Thyroid gland (tissue), 4 donors: Measurements from ENCODE around the gene HEPHL1.

Source experiments
- POLR2A ChIP-seq, 2 donors: fragments of 450-650 bp; IDR thresholded peaks; one replicate each; pipeline ENCODE4 v1.6.1; 2017; ENCODE audit warnings: antibody characterized with exemption in 2 of 2, mild to moderate bottlenecking in 2 of 2, moderate library complexity in 1 of 2
- TF ChIP-seq, protein P1 (sequence below), 6 experiments: fragments of 200-600 bp in 3 of 6; fragments of 450-650 bp in 3 of 6; sonication (generic) in 3 of 6; IDR thresholded peaks; one replicate each; pipeline ENCODE4 v1.5.1; 2016 to 2019; ENCODE audit warnings: antibody characterized with exemption in 6 of 6, mild to moderate bottlenecking in 2 of 6, inconsistent platforms in 1 of 6, moderate library complexity in 1 of 6

DNA sequence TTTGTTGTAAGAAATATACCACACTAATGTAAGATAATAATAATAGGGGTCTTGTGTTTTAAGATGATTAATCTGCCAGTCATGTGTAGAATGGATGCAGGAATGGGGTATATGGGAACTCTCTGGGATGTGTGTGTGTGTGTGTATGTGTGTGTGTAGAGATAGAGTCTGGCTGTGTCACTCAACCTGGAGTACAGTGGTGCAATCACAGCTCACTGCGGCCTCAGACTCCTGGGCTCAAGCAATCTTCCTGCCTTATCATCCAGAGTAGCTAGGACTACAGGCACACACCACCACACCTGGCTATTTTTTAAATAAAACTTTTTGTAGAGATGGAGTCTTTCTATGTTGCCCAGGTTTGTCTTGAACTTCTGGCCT, 96.0 kb downstream of the HEPHL1 start:
- TF ChIP-seq, protein P1, sequence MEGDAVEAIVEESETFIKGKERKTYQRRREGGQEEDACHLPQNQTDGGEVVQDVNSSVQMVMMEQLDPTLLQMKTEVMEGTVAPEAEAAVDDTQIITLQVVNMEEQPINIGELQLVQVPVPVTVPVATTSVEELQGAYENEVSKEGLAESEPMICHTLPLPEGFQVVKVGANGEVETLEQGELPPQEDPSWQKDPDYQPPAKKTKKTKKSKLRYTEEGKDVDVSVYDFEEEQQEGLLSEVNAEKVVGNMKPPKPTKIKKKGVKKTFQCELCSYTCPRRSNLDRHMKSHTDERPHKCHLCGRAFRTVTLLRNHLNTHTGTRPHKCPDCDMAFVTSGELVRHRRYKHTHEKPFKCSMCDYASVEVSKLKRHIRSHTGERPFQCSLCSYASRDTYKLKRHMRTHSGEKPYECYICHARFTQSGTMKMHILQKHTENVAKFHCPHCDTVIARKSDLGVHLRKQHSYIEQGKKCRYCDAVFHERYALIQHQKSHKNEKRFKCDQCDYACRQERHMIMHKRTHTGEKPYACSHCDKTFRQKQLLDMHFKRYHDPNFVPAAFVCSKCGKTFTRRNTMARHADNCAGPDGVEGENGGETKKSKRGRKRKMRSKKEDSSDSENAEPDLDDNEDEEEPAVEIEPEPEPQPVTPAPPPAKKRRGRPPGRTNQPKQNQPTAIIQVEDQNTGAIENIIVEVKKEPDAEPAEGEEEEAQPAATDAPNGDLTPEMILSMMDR (IDR thresholded peaks at IDR 0.05), result no peak
- TF ChIP-seq POLR2A (IDR thresholded peaks at IDR 0.05), result no peak
